HG02610 (cell line): ENCODE results near the gene KMT2E.

Source experiments
- ATAC-seq: cut with Tn5 transposase; IDR thresholded peaks from one replicate; pipeline ENCODE4 v1.9.1; 2021; ENCODE audit warnings: mild to moderate bottlenecking, moderate library complexity; ENCODE audit not compliant: unreplicated experiment

Gene KMT2E

GRCh38 chr7:105118612-105119600, 104.9 kb downstream of the KMT2E start:
- ATAC-seq: peak; percentile 57

GRCh38 chr7:105122619-105123018, 108.6 kb downstream of the KMT2E start:
- no peak for ATAC-seq

DNA sequence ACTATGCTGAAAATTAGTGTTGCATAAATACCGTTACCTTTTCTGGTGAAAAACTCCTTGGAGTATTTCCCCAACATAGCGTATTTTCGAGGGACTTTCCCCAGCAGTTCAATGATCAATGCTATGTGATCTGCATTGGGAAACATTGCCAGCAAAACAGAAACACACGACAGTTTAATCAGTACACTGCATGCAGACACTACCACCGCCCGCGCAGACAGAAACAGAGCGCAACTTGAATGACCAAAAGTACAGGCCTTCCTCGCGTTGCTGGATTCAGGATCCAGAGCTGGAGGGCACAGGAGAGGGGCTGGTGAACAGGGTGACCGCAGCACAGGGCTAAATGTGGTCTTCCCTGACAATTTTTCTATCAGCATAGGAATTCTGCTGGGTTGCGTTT, 111.7 kb downstream of the KMT2E start:
- ATAC-seq: no peak

DNA sequence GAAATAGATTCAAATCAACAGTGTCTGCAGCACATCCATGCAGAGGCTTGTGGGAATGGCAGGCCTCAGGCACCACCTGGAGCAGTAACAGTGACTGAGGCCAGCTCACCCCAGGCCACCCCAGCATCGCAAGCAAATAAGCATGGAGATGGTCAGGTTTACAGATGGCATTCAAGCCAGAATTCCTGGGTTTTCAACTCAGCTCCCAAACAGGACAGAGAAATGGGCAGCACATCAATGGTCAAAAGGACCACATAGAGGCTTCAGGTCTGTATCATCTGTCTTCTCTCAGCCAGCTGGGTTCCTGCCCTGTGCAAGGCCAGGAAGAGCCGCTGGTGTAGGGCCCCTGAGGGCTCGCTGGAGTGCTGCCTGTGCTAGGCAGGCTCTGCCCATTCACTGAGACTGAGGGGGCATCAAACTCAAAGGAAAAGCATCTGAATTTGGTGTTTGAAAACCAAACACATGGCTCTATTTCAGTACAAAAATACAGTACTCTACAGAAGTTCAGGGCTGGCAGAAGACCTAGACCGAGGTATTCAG, 112.5 kb downstream of the KMT2E start:
- ATAC-seq: no peak

DNA sequence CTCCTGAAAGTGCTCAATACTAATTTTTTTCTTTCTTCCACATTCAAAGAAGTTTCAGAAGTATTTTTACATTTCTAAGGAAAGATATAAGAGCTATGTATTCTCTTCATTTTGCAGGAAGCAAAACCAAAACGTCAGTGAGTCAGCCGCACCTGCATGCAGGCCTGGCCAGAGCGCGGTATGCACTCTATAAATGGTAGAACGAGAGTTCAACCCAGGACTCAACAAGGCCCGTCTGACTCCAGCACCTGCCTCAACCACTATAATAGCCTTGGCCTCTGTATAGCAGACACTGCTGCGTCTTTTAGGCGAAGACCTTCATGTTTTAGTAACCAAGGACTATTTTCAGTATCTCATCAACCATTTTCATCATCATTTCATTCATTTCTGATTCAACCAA, 113.2 kb downstream of the KMT2E start:
- no peak for ATAC-seq

DNA sequence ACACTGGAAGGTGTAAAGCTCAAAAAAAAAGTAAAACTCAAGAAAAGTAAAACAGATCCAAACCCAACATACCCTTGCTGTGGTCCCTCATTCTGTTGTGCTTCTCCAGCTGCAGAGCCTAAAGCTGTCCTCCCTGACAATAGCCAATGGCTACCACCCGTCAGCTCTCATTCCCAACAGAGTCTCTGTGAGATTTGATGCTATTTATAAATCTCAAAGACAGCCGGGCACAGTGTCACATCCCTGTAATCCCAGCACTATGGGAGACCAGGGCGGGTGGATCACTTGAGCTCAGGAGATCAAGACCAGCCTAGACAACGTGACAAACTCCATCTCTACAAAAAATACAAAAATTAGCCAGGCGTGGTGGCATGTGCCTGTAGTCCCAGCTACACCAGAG, 116.0 kb downstream of the KMT2E start:
- no peak for ATAC-seq

DNA sequence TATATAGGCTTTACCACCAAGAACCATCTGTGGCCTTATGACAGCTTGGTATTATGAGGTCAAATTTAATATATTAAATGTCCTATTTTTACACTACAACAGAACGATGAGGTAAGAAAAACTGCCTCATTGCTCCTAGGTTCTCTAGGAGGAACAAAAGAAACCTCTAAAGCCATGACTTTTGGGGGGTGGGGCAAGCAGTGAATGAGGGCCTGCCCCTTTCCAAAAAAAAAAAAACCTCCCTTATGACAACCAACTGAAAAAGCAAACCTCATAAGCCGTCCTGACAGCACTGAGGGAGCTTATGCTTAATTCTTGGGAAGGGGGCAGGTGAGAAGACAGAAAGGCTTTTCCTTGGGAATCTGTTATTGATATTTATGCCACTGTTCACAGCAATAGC, 116.6 kb downstream of the KMT2E start:
- no peak for ATAC-seq

DNA sequence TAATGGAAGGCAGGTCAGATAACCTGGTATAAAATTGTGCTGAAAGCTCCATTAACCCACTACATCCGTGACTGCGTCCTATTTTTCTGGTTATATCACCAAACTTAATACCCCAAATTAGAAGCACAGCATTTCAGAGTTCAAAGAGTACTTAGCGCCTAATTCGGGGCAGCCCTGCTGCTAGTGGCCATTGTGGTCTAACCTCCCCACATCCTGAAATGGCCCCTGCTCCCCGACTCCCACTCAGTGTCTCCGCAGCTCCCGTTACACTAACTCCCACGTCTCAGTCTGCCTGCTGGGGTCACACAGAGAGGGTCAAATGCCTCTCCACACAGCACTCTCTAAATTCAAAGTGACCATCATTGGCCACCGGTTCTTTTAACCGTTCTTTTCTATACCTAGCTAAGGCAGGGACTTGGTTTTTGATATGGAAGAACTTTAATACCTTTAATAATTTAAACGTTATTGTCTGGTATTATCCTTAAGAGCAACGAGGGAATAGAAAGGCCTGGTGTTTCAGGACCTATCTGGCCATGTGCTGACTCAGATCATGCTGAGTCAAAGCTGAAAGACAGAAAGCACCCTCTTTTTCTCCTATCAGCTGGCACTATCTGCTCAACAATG, 117.1 kb downstream of the KMT2E start:
- peak; percentile 86 for ATAC-seq

DNA sequence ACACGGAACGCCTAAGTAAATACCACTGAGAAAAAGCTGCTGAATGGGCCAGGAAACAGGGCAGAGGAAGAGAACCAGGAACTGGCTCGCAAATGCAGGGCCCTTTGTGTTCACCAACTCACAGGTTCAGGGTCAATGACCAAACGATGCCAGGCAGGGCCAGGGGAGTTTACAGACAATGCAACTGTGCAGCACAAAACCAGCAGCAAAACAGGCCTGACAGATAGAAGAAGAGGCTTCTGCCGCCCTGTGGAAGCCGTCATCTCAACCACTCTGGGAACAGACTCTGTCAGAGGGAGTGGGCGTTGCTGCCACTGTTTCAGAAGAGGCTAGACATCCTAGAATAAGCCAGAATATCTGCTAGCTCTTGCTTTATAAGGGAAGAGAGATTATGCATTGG, 117.9 kb downstream of the KMT2E start:
- ATAC-seq: no peak

DNA sequence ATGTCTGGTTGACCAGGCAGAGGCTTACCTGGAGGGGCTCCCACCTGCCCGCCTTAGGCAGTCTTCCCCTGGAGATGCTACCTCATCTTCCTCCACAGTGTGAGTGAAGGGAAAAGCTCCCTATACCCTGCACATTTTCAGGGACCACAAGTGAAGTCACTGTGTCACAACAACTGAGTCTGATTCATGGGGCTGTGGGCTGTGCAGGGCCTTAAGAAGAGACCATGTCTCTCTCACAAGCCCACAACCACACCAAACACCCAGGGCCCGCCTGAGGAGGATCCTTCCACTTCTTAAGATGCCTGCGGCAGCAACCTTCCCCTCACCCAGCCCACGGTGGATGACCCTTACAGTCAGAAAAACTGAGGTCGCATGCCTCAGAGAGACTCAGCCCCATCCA, 118.3 kb downstream of the KMT2E start:
- no peak for ATAC-seq

- ATAC-seq: no peak
Measured at GRCh38 chr7:105132835-105133234, 118.8 kb downstream of the KMT2E start.

GRCh38 chr7:105133358-105133757, 119.4 kb downstream of the KMT2E start:
- no peak for ATAC-seq

- no peak for ATAC-seq
Measured at GRCh38 chr7:105133986-105134655, 120.1 kb downstream of the KMT2E start.

GRCh38 chr7:105136221-105136620, 122.2 kb downstream of the KMT2E start:
- ATAC-seq: no peak

DNA sequence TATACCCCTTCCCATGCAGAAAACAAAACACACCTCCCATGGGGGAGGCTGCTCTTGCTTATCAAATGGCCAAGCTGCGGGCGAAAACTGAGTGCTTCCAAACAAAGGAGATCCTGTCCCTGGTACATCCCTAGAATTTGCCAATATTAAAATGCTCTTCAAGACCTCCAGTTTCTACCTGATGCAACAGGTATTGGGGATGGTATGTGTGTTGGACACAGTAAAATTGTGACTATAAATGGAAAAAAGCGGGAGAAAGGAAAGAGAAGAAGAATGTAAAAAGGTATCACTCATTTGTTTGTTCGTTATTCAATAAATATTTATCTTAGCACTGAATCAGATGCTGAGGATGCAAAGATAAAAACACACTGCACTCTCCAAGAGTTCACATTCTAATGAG, 123.9 kb downstream of the KMT2E start:
- ATAC-seq: no peak

- no peak for ATAC-seq
Measured at GRCh38 chr7:105139381-105139780, 125.4 kb downstream of the KMT2E start.

- no peak for ATAC-seq
Measured at GRCh38 chr7:105141068-105141467, 127.1 kb downstream of the KMT2E start.

DNA sequence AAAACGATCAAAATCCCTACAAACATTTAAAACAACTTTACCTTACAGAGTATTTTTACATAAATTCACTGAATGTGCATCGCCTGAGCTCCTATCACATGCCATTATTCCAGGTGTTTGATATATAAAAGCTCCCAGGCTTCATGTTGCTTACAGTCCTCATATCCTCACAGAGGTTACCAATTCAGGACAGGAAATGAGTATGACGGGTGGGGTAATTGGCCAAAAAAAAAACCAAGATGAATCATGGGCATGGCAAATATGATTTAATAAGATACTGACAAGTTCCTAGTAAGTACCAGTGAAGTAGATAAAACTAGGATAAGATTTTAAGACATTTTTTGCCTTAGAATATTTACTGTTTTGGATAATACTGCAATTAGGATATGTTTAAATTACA, 135.8 kb downstream of the KMT2E start:
- no peak for ATAC-seq

DNA sequence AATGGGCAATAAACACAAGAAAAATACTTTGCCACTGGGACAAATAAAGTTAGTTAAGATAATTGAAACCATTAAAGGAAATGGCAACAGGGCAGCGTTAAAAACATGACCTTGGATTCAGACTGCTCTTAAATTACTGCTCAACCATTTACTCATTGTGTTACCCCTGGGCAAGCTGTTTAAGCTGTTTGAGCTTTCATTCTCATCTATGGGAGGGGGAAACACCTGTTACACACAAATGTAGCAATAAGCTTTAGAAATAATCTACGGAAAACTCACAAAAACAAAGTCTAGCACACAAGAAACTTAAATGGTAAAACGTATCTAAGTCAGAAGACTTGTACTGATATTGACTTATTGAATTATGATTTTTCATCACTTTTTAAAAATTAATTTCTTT, 137.1 kb downstream of the KMT2E start:
- ATAC-seq: no peak

GRCh38 chr7:105153531-105153930, 139.5 kb downstream of the KMT2E start:
- ATAC-seq: no peak

DNA sequence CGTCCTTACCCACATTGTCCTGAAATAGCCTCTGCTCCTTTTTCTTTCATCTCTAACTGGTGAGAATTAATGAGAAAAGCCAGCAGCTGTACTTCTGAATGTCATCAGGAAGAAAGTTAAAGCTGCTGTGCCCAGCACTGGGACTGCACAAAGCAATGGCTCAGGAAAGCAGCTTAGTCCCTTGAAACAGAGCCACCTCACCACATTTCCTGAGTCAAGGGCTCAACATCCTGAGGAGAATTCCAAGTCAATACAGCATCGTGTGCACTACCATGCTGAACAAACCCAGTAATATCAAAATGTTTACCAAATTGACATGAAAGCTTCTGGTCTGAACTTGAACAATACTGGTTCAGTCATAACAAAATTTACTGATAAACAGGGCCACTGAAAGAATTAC, 140.1 kb downstream of the KMT2E start:
- no peak for ATAC-seq
